AG10803 (cell line): ENCODE results near the gene CCDC93.

Experiments used
- DNase-seq: peaks from one replicate; pipeline ENCODE4 v3.0.0; 2010; ENCODE audit warnings: low read depth
- H3K4me3 ChIP-seq: 2 replicates; pipeline ENCODE4 v1.5.1; 2011; ENCODE audit warnings: mild to moderate bottlenecking, low read length, control low read depth
- CTCF ChIP-seq: conservative IDR thresholded peaks from 2 replicates; pipeline ENCODE4 v1.5.1; 2011; ENCODE audit warnings: mild to moderate bottlenecking, low read length, control low read depth, inconsistent platforms

CCDC93 gene

GRCh38 chr2:117956036-117956796 lies 57.7 kb downstream of the CCDC93 start:
- no peak; the same call in 1 of the 2 replicates for TF ChIP-seq CTCF
- DNase-seq: no peak

GRCh38 chr2:117953231-117953630 lies 60.6 kb downstream of the CCDC93 start:
- no peak for TF ChIP-seq CTCF
- no peak overlapping the region for H3K4me3 ChIP-seq
- DNase-seq: no peak

More at GRCh38 chr2:117956036-117956796, 57.7 kb downstream of the CCDC93 start:
- no peak overlapping the region for H3K4me3 ChIP-seq

GRCh38 chr2:117952701-117953100 lies 61.2 kb downstream of the CCDC93 start:
- TF ChIP-seq CTCF: no peak
- no peak overlapping the region for H3K4me3 ChIP-seq
- no peak for DNase-seq

- TF ChIP-seq CTCF: no peak
- no peak overlapping the region for H3K4me3 ChIP-seq
- no peak for DNase-seq
Observed at GRCh38 chr2:117952228-117952627, 61.6 kb downstream of the CCDC93 start.

GRCh38 chr2:117949806-117950205 lies 64.1 kb downstream of the CCDC93 start:
- no peak overlapping the region for H3K4me3 ChIP-seq
- no peak for TF ChIP-seq CTCF
- no peak for DNase-seq

- no peak for DNase-seq
- no peak overlapping the region for H3K4me3 ChIP-seq
- no peak for TF ChIP-seq CTCF
Observed at GRCh38 chr2:117948615-117949014, 65.3 kb downstream of the CCDC93 start.

- TF ChIP-seq CTCF: no peak
- no peak for DNase-seq
- H3K4me3 ChIP-seq: no peak overlapping the region
Observed at GRCh38 chr2:117945296-117945695, 68.6 kb downstream of the CCDC93 start.
